Mammary epithelial cell (primary cell): Measurements from ENCODE around the gene CHST3.

Experiments
- EZH2 ChIP-seq: IDR thresholded peaks from 2 replicates; pipeline ENCODE4 v1.6.1; 2012; ENCODE audit warnings: low read length, inconsistent platforms, borderline replicate concordance
- TF ChIP-seq, protein P1 (sequence below), 2 donors: IDR thresholded peaks in 1 of 2; conservative IDR thresholded peaks in 1 of 2; 2 replicates each; pipeline ENCODE4 v1.5.1; 2011 to 2012; ENCODE audit warnings: inconsistent platforms in 2 of 2, low read length in 2 of 2, mild to moderate bottlenecking in 2 of 2, control low read depth in 1 of 2, low read depth in 1 of 2; ENCODE audit not compliant: insufficient read depth in 1 of 2; ENCODE audit errors: extremely low read depth in 1 of 2

DNA sequence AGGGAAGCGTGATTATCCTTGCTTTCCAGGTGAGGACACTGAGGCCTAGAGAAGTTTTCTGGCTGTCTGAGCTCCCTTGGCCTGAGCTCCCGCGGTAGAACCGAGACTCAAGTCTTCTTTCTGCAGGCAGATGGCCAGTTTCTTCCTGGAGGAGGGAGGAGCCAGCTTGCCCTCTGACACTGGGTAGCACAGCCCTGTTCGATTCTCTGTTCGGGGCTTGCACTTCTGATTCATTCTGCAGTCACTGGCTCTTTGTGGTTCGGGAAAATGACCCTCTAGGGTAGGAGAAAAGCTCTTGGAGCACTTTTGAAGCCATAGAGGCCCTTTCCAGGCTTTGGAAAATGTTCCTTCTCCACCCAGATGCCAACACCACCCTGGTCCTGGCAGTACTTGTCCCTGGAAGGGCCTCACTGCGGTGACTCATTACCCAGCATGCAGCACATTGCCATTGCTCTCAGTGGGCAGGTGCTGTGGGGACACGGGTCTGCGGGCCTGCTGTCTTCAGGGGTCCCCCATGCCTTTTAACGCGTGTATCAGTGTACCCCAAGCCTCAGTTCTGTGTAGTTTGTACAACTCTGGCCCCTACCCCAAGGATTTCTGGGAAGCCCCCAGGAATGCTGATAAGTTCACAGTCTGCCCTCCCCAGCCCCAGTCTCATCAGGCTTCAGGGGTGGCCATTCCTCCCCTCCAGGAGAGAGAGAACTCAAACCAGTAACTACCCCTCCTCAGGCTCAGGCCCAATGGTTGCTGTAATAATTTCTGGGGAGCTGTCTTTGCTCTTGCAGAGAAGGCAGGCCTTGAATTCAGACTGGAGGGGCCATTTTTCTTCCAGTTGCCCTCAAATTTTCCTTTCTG, 11.9 kb downstream of the CHST3 start:
- TF ChIP-seq, protein P1, sequence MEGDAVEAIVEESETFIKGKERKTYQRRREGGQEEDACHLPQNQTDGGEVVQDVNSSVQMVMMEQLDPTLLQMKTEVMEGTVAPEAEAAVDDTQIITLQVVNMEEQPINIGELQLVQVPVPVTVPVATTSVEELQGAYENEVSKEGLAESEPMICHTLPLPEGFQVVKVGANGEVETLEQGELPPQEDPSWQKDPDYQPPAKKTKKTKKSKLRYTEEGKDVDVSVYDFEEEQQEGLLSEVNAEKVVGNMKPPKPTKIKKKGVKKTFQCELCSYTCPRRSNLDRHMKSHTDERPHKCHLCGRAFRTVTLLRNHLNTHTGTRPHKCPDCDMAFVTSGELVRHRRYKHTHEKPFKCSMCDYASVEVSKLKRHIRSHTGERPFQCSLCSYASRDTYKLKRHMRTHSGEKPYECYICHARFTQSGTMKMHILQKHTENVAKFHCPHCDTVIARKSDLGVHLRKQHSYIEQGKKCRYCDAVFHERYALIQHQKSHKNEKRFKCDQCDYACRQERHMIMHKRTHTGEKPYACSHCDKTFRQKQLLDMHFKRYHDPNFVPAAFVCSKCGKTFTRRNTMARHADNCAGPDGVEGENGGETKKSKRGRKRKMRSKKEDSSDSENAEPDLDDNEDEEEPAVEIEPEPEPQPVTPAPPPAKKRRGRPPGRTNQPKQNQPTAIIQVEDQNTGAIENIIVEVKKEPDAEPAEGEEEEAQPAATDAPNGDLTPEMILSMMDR (conservative IDR thresholded peaks at IDR 0.05 in 1 of 2, IDR thresholded peaks at IDR 0.05 in 1 of 2; ENCODE audit: extremely low read depth in 1 of 2, insufficient read depth in 1 of 2, low read depth in 1 of 2, low read length in 2 of 2) = no peak
- no peak for TF ChIP-seq EZH2
